Epithelial cell of proximal tubule (primary cell): ENCODE results near the gene MTFR2. TPM values are rescaled to one million over a fixed set of nuclear protein-coding genes. Genes with fewer than 3 reads are reported as not detected.
A peak's percentile ranks its signal among the peaks of the same experiment; 100 is the strongest.

ENCODE experiments used
- DNase-seq: peaks from one replicate; pipeline ENCODE4 v3.0.0-alpha.2; 2011; ENCODE audit warnings: low read depth
- H3K4me3 ChIP-seq: 2 replicates; pipeline ENCODE4 v1.5.1; 2011; ENCODE audit warnings: low read depth, mild to moderate bottlenecking, low read length
- CTCF ChIP-seq: conservative IDR thresholded peaks from 2 replicates; pipeline ENCODE4 v1.5.1; 2012; ENCODE audit warnings: low read depth, mild to moderate bottlenecking, low read length
- total RNA-seq: library from RNA; depleted of rRNA; stranded (reverse); fragments of >200 nt; gene quantifications from 2 replicates; pipeline ENCODE4 v1.2.3, GENCODE V29; 2015

The MTFR2 gene
- total RNA-seq, 1 donor from 2014 or later: 18.6 TPM

- no peak for TF ChIP-seq CTCF
- no peak overlapping the region for H3K4me3 ChIP-seq
- no peak for DNase-seq
Observed at GRCh38 chr6:136253734-136254133, 3.6 kb upstream of the MTFR2 start.

GRCh38 chr6:136252441-136252840, 2.3 kb upstream of the MTFR2 start:
- no peak for TF ChIP-seq CTCF
- no peak for DNase-seq

GRCh38 chr6:136251394-136251793, 1.3 kb upstream of the MTFR2 start:
- no peak for DNase-seq
- H3K4me3 ChIP-seq: peak overlapping the region; percentile 86
- TF ChIP-seq CTCF: no peak

More at GRCh38 chr6:136252441-136252840, 2.3 kb upstream of the MTFR2 start:
- H3K4me3 ChIP-seq: no peak overlapping the region

- no peak for TF ChIP-seq CTCF
- H3K4me3 ChIP-seq: peak overlapping the region; percentile 86
- no peak for DNase-seq
Observed at GRCh38 chr6:136250686-136251008, 536 bp upstream of the MTFR2 start.

- TF ChIP-seq CTCF: no peak
- peak overlapping the region; percentile 86 for H3K4me3 ChIP-seq
- DNase-seq: no peak
Observed at GRCh38 chr6:136249336-136249735, 775 bp downstream of the MTFR2 start.

GRCh38 chr6:136244061-136244616, 6.0 kb downstream of the MTFR2 start:
- H3K4me3 ChIP-seq: no peak overlapping the region
- DNase-seq: no peak
- TF ChIP-seq CTCF: no peak

- no peak for TF ChIP-seq CTCF
- no peak for DNase-seq
Observed at GRCh38 chr6:136236466-136237293, 13.4 kb downstream of the MTFR2 start.

More at GRCh38 chr6:136236466-136237293, 13.4 kb downstream of the MTFR2 start:
- H3K4me3 ChIP-seq: no peak overlapping the region
